ENCODE measurements around the gene MEGF11. TPM values are rescaled to one million over a fixed set of nuclear protein-coding genes. Genes with fewer than 3 reads are reported as not detected.
A peak's percentile ranks its signal among the peaks of the same experiment; 100 is the strongest.

MEGF11 gene
- total RNA-seq, 2 donors from 2014 or later, result not detected

GRCh38 chr15:66154581-66154980 is 99.0 kb downstream of the MEGF11 start:
- H3K27me3 ChIP-seq, result no peaks in the 10 kb centered on the region
- H3K9me3 ChIP-seq, result no peaks in the 10 kb centered on the region
- TF ChIP-seq CTCF (IDR thresholded peaks at IDR 0.05), result no peak
- intact Hi-C loops (cut with DNase I), result no loop called here
- H3K36me3 ChIP-seq, result no peaks in the 10 kb centered on the region
- DNase-seq, result no peak
- no peaks in the 10 kb centered on the region for H3K4me1 ChIP-seq
- no peak overlapping the region for H3K4me3 ChIP-seq
- no peak overlapping the region for H3K27ac ChIP-seq
- no peak overlapping the region for H3K9ac ChIP-seq (ENCODE audit: low read depth in 2 of 2, low read length in 2 of 2)

- Histone ChIP-seq H3K27me3 (no peaks in the 10 kb centered on the region), H3K36me3 (no peaks in the 10 kb centered on the region), H3K9ac (ENCODE audit: low read depth in 2 of 2, low read length in 2 of 2) (no peak overlapping the region), H3K4me1 (no peaks in the 10 kb centered on the region), H3K27ac (no peak overlapping the region), H3K9me3 (no peaks in the 10 kb centered on the region), H3K4me3 (no peak overlapping the region)
- TF ChIP-seq CTCF (IDR thresholded peaks at IDR 0.05), result no peak
- no peak for DNase-seq
- intact Hi-C loops (cut with DNase I), result no loop called here
Observed at GRCh38 chr15:66153549-66154415, 99.8 kb downstream of the MEGF11 start.

- no peaks in the 10 kb centered on the region for H3K27me3 ChIP-seq
- H3K4me3 ChIP-seq, result no peak overlapping the region
- TF ChIP-seq CTCF (IDR thresholded peaks at IDR 0.05), result no peak
- no peak overlapping the region for H3K9ac ChIP-seq (ENCODE audit: low read depth in 2 of 2, low read length in 2 of 2)
- H3K36me3 ChIP-seq, result no peaks in the 10 kb centered on the region
- no peaks in the 10 kb centered on the region for H3K4me1 ChIP-seq
- intact Hi-C loops (cut with DNase I), result no loop called here
- DNase-seq, result no peak
- H3K27ac ChIP-seq, result no peak overlapping the region
- no peaks in the 10 kb centered on the region for H3K9me3 ChIP-seq
Observed at GRCh38 chr15:66152650-66153049, 100.9 kb downstream of the MEGF11 start.

- Histone ChIP-seq H3K4me1 (no peaks in the 10 kb centered on the region), H3K36me3 (no peaks in the 10 kb centered on the region), H3K9me3 (no peaks in the 10 kb centered on the region), H3K27me3 (no peaks in the 10 kb centered on the region), H3K27ac (no peak overlapping the region), H3K9ac (ENCODE audit: low read depth in 2 of 2, low read length in 2 of 2) (no peak overlapping the region), H3K4me3 (no peak overlapping the region)
- intact Hi-C loops (cut with DNase I), result no loop called here
- TF ChIP-seq CTCF (IDR thresholded peaks at IDR 0.05), result no peak
- peak; percentile 22 for DNase-seq
Observed at GRCh38 chr15:66151809-66152208, 101.7 kb downstream of the MEGF11 start.

GRCh38 chr15:66149871-66150270 is 103.7 kb downstream of the MEGF11 start:
- no peak for DNase-seq
- Histone ChIP-seq H3K27ac (no peak overlapping the region), H3K9ac (ENCODE audit: low read depth in 2 of 2, low read length in 2 of 2) (no peak overlapping the region), H3K9me3 (no peaks in the 10 kb centered on the region), H3K36me3 (no peaks in the 10 kb centered on the region), H3K27me3 (no peaks in the 10 kb centered on the region), H3K4me3 (no peak overlapping the region), H3K4me1 (no peaks in the 10 kb centered on the region)
- intact Hi-C loops (cut with DNase I), result no loop called here
- TF ChIP-seq CTCF (IDR thresholded peaks at IDR 0.05), result no peak
